NT2/D1 (cell line): ENCODE measurements around the gene COL2A1.

Experiments
- YY1 ChIP-seq: IDR thresholded peaks from 2 replicates; pipeline ENCODE4 v1.6.1; 2011; ENCODE audit not compliant: insufficient read length, insufficient read depth
- ZNF274 ChIP-seq: IDR thresholded peaks from 2 replicates; pipeline ENCODE4 v1.6.1; 2011; ENCODE audit warnings: mild to moderate bottlenecking, low read depth, low read length

DNA sequence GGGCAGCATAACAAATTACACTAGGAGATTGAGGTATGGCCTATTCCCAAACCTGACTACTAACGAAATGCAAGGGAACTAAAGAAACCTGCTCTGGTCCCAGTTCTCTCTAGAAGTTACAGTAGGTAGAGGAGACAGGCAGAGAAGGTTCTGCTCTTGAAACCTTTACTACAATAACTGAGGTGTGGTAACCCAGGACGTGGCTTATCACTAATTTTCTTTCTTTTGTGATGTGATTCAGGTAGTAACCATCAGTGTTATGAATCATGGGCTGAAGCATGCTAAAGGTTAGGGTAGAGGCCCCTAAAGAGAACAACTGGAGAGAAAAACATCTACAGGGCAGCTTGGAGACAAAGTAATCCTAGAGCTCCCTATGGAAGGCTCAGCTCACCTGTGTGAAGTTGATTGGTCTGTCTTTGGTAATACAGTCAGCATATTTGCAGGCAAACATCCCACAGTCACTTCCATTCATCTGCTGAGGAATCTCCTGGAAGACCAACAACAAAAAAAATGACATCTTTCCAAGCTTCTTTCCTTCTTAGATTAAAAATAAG lies 41.8 kb upstream of the COL2A1 start:
- TF ChIP-seq ZNF274 (no peak), YY1 (no peak)
